Uterus (tissue), 2 donors: ENCODE results near the gene PLEKHN1.

Source experiments
- POLR2A ChIP-seq, 2 donors: fragments of 450-650 bp; IDR thresholded peaks; one replicate each; pipeline ENCODE4 v1.6.1; 2016; ENCODE audit warnings: antibody characterized with exemption in 2 of 2, mild to moderate bottlenecking in 1 of 2, moderate library complexity in 1 of 2
- TF ChIP-seq, protein P1 (sequence below), 4 experiments: fragments of 200-600 bp in 2 of 4; fragments of 450-650 bp in 2 of 4; sonication (generic) in 2 of 4; IDR thresholded peaks; one replicate each; pipeline ENCODE4 v1.5.1; 2016 to 2019; ENCODE audit warnings: antibody characterized with exemption in 4 of 4, mild to moderate bottlenecking in 2 of 4, moderate library complexity in 1 of 4

DNA sequence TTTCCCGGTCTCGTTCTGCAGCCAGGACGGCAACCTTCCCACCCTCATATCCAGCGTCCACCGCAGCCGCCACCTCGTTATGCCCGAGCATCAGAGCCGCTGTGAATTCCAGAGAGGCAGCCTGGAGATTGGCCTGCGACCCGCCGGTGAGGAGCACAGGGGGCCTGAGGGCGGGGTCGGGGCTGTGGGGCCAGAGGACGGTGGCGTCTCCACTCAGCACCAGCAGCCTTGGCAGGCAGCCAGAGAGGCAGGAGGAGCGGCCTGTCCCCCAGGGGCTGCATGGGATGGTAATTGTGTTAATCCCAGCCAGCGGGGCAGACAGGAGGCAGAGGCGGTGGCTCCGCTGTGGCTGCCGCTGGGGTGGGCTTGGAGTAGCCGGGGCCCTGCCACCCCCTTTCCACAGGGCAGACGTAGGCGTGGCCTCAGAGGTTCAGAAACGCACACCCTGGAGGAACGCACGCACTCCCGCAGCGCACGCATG, 30.5 kb upstream of the PLEKHN1 start:
- TF ChIP-seq, protein P1, sequence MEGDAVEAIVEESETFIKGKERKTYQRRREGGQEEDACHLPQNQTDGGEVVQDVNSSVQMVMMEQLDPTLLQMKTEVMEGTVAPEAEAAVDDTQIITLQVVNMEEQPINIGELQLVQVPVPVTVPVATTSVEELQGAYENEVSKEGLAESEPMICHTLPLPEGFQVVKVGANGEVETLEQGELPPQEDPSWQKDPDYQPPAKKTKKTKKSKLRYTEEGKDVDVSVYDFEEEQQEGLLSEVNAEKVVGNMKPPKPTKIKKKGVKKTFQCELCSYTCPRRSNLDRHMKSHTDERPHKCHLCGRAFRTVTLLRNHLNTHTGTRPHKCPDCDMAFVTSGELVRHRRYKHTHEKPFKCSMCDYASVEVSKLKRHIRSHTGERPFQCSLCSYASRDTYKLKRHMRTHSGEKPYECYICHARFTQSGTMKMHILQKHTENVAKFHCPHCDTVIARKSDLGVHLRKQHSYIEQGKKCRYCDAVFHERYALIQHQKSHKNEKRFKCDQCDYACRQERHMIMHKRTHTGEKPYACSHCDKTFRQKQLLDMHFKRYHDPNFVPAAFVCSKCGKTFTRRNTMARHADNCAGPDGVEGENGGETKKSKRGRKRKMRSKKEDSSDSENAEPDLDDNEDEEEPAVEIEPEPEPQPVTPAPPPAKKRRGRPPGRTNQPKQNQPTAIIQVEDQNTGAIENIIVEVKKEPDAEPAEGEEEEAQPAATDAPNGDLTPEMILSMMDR (IDR thresholded peaks at IDR 0.05): no peak
- no peak for TF ChIP-seq POLR2A (IDR thresholded peaks at IDR 0.05)
